Mesenchymal stem cell (in vitro differentiated cells and primary cell): ENCODE data around the gene RNFT2.

Experiments used
- DNase-seq: peaks from one replicate; pipeline ENCODE4 v3.0.0-alpha.2; 2013
- H2AFZ ChIP-seq: one replicate; pipeline ENCODE4 v1.6.1; 2013; ENCODE audit warnings: low read depth, mild to moderate bottlenecking, control low read depth, inconsistent platforms, low read length, moderate library complexity
- H2AK5ac ChIP-seq: 2 replicates; pipeline ENCODE4 v1.6.1; 2013; ENCODE audit warnings: low read length, moderate library complexity, mild to moderate bottlenecking, inconsistent platforms; ENCODE audit not compliant: severe bottlenecking
- H2BK120ac ChIP-seq: one replicate; pipeline ENCODE4 v1.6.1; 2013; ENCODE audit warnings: low read depth, mild to moderate bottlenecking, inconsistent platforms, low read length, moderate library complexity
- H2BK12ac ChIP-seq, 2 experiments: one replicate each; pipeline ENCODE4 v1.6.1; 2013; ENCODE audit warnings: inconsistent platforms in 2 of 2, low read length in 2 of 2, mild to moderate bottlenecking in 2 of 2, moderate library complexity in 2 of 2, control low read depth in 1 of 2
- H2BK15ac ChIP-seq: one replicate; pipeline ENCODE4 v1.6.1; 2013; ENCODE audit warnings: mild to moderate bottlenecking, low read depth, inconsistent platforms; ENCODE audit not compliant: poor library complexity, severe bottlenecking
- H2BK5ac ChIP-seq: 2 replicates; pipeline ENCODE4 v1.6.1; 2013; ENCODE audit warnings: low read depth, mild to moderate bottlenecking, low read length, control low read depth, inconsistent platforms; ENCODE audit not compliant: poor library complexity, severe bottlenecking
- H3K14ac ChIP-seq, 2 experiments: one replicate each; pipeline ENCODE4 v1.6.1; 2013; ENCODE audit warnings: inconsistent platforms in 2 of 2, low read length in 2 of 2, control low read depth in 1 of 2, mild to moderate bottlenecking in 1 of 2, moderate library complexity in 1 of 2
- H3K18ac ChIP-seq, 2 experiments: one replicate each; pipeline ENCODE4 v1.6.1; 2013; ENCODE audit warnings: inconsistent platforms in 2 of 2, low read length in 2 of 2, control low read depth in 1 of 2, low read depth in 1 of 2, mild to moderate bottlenecking in 1 of 2
- H3K23ac ChIP-seq, 2 experiments: one replicate each; pipeline ENCODE4 v1.6.1; 2013; ENCODE audit warnings: inconsistent platforms in 2 of 2, low read length in 2 of 2, mild to moderate bottlenecking in 2 of 2, moderate library complexity in 2 of 2, control low read depth in 1 of 2
- H3K27ac ChIP-seq: 2 replicates; pipeline ENCODE4 v1.5.1; 2013; ENCODE audit warnings: mild to moderate bottlenecking, moderate library complexity, low read length, control low read depth, inconsistent platforms; ENCODE audit not compliant: poor library complexity, severe bottlenecking
- H3K27me3 ChIP-seq, 2 experiments: 2 replicates each; pipeline versions ENCODE4 v1.6.1 to v1.7.0; 2013; ENCODE audit warnings: low read length in 2 of 2, mild to moderate bottlenecking in 2 of 2, moderate library complexity in 2 of 2, control low read depth in 1 of 2, inconsistent platforms in 1 of 2; ENCODE audit not compliant: control insufficient read depth in 1 of 2, insufficient read depth in 1 of 2
- H3K36me3 ChIP-seq, 2 experiments: 2 replicates each; pipeline versions ENCODE4 v1.6.1 to v1.7.0; 2013; ENCODE audit warnings: low read length in 2 of 2, control low read depth in 1 of 2, inconsistent platforms in 1 of 2, low read depth in 1 of 2, mild to moderate bottlenecking in 1 of 2; ENCODE audit not compliant: insufficient read depth in 2 of 2, control insufficient read depth in 1 of 2
- H3K4ac ChIP-seq, 2 experiments: one replicate each; pipeline ENCODE4 v1.6.1; 2013; ENCODE audit warnings: inconsistent platforms in 2 of 2, low read length in 2 of 2, mild to moderate bottlenecking in 2 of 2, moderate library complexity in 2 of 2, control low read depth in 1 of 2, low read depth in 1 of 2
- H3K4me1 ChIP-seq: 2 replicates; pipeline ENCODE4 v1.6.1; 2013; ENCODE audit warnings: low read depth, low read length, control low read depth; ENCODE audit not compliant: control insufficient read depth, insufficient read depth
- H3K4me2 ChIP-seq: 2 replicates; pipeline ENCODE4 v1.6.1; 2013; ENCODE audit warnings: low read length, mild to moderate bottlenecking, inconsistent platforms; ENCODE audit not compliant: poor library complexity, severe bottlenecking
- H3K4me3 ChIP-seq, 2 experiments: 2 replicates each; pipeline versions ENCODE4 v1.5.1 to v1.7.0; 2013; ENCODE audit warnings: low read length in 2 of 2, mild to moderate bottlenecking in 2 of 2, control low read depth in 1 of 2, low read depth in 1 of 2; ENCODE audit not compliant: insufficient read depth in 1 of 2
- H3K79me1 ChIP-seq: replicated peaks from 2 replicates; pipeline ENCODE4 v1.6.1; 2013; ENCODE audit warnings: mild to moderate bottlenecking, control low read depth, low read length, inconsistent platforms; ENCODE audit not compliant: poor library complexity, severe bottlenecking
- H3K9ac ChIP-seq: 2 replicates; pipeline ENCODE4 v1.7.0; 2013; ENCODE audit warnings: mild to moderate bottlenecking, low read length, moderate library complexity
- H3K9me3 ChIP-seq: 2 replicates; pipeline ENCODE4 v1.7.0; 2013; ENCODE audit warnings: mild to moderate bottlenecking, low read length; ENCODE audit not compliant: control insufficient read depth
- H4K8ac ChIP-seq: one replicate; pipeline ENCODE4 v1.6.1; 2013; ENCODE audit warnings: inconsistent platforms, mild to moderate bottlenecking, low read length, moderate library complexity
- H4K91ac ChIP-seq: one replicate; pipeline ENCODE4 v1.6.1; 2013; ENCODE audit warnings: mild to moderate bottlenecking, low read length, inconsistent platforms
- WGBS: methylation state at CpG from one replicate; pipeline ENCODE4 v1.1.7; 2013; ENCODE audit warnings: mixed read lengths; 5-methylcytosine and 5-hydroxymethylcytosine counted together

RNFT2 gene

GRCh38 chr12:116777245-116777644 lies 39.1 kb downstream of the RNFT2 start:
- H2BK120ac ChIP-seq: no peak overlapping the region
- H4K91ac ChIP-seq: no peak overlapping the region
- no peak overlapping the region for H2BK12ac ChIP-seq
- no peak overlapping the region for H2BK15ac ChIP-seq
- no peaks in the 10 kb centered on the region for H3K9me3 ChIP-seq
- H3K14ac ChIP-seq: no peak overlapping the region
- no peak overlapping the region for H3K27ac ChIP-seq
- no peak overlapping the region for H2AFZ ChIP-seq
- no peaks in the 10 kb centered on the region for H3K36me3 ChIP-seq
- H2AK5ac ChIP-seq: no peak overlapping the region
- no peak overlapping the region for H3K4ac ChIP-seq
- no peak overlapping the region for H3K4me2 ChIP-seq
- H3K27me3 ChIP-seq: no peaks in the 10 kb centered on the region
- no peak overlapping the region for H4K8ac ChIP-seq
- no peak for DNase-seq
- H3K4me3 ChIP-seq: no peak overlapping the region
- H2BK5ac ChIP-seq: no peak overlapping the region
- H3K4me1 ChIP-seq: no peaks in the 10 kb centered on the region
- H3K23ac ChIP-seq: no peak overlapping the region
- H3K18ac ChIP-seq: no peak overlapping the region
- H3K9ac ChIP-seq: no peak overlapping the region
- no CpG with 5 or more reads among the region's 1 CpG for WGBS
- H3K79me1 ChIP-seq: no peaks in the 10 kb centered on the region

- no peak overlapping the region for H3K27ac ChIP-seq
- no peak overlapping the region for H3K18ac ChIP-seq
- H3K36me3 ChIP-seq: no peaks in the 10 kb centered on the region
- no peak overlapping the region for H2BK15ac ChIP-seq
- WGBS: 91% methylated on average over 2 of the region's 2 CpGs
- no peaks in the 10 kb centered on the region for H3K9me3 ChIP-seq
- no peak overlapping the region for H3K4me3 ChIP-seq
- H3K27me3 ChIP-seq: no peaks in the 10 kb centered on the region
- DNase-seq: no peak
- no peak overlapping the region for H2BK120ac ChIP-seq
- no peak overlapping the region for H2BK5ac ChIP-seq
- H3K4me2 ChIP-seq: no peak overlapping the region
- no peaks in the 10 kb centered on the region for H3K79me1 ChIP-seq
- no peak overlapping the region for H2BK12ac ChIP-seq
- no peaks in the 10 kb centered on the region for H3K4me1 ChIP-seq
- no peak overlapping the region for H2AFZ ChIP-seq
- no peak overlapping the region for H3K14ac ChIP-seq
- H4K8ac ChIP-seq: no peak overlapping the region
- H3K9ac ChIP-seq: no peak overlapping the region
- H2AK5ac ChIP-seq: no peak overlapping the region
- no peak overlapping the region for H4K91ac ChIP-seq
- H3K23ac ChIP-seq: no peak overlapping the region
- no peak overlapping the region for H3K4ac ChIP-seq
Observed at GRCh38 chr12:116779597-116779996, 41.5 kb downstream of the RNFT2 start.

- Histone ChIP-seq H2BK5ac (no peak overlapping the region), H3K27me3 (no peaks in the 10 kb centered on the region), H3K4me3 (no peak overlapping the region), H4K91ac (no peak overlapping the region), H3K9me3 (no peaks in the 10 kb centered on the region), H3K79me1 (no peaks in the 10 kb centered on the region), H3K4me2 (no peak overlapping the region), H3K36me3 (no peaks in the 10 kb centered on the region), H3K4me1 (no peaks in the 10 kb centered on the region), H3K18ac (no peak overlapping the region), H2AK5ac (no peak overlapping the region), H3K14ac (no peak overlapping the region), H2BK12ac (no peak overlapping the region), H2AFZ (no peak overlapping the region), H3K9ac (no peak overlapping the region), H4K8ac (no peak overlapping the region), H3K23ac (no peak overlapping the region), H3K4ac (no peak overlapping the region), H2BK120ac (no peak overlapping the region), H2BK15ac (no peak overlapping the region), H3K27ac (no peak overlapping the region)
- WGBS: 50% methylated on average over 2 of the region's 4 CpGs
- DNase-seq: no peak
Observed at GRCh38 chr12:116780942-116781341, 42.8 kb downstream of the RNFT2 start.

GRCh38 chr12:116783525-116784237 lies 45.6 kb downstream of the RNFT2 start:
- WGBS: 90% methylated on average over 6 of the region's 6 CpGs
- H3K36me3 ChIP-seq: no peaks in the 10 kb centered on the region
- H3K4me2 ChIP-seq: no peak overlapping the region
- no peaks in the 10 kb centered on the region for H3K79me1 ChIP-seq
- H3K27ac ChIP-seq: no peak overlapping the region
- no peaks in the 10 kb centered on the region for H3K4me1 ChIP-seq
- H3K14ac ChIP-seq: no peak overlapping the region
- no peak overlapping the region for H4K91ac ChIP-seq
- peaks cover 3% of the 10 kb centered on the region for H3K9me3 ChIP-seq
- H2BK5ac ChIP-seq: no peak overlapping the region
- no peak overlapping the region for H3K23ac ChIP-seq
- H3K9ac ChIP-seq: no peak overlapping the region
- H3K27me3 ChIP-seq: no peaks in the 10 kb centered on the region
- H2AFZ ChIP-seq: no peak overlapping the region
- no peak overlapping the region for H3K18ac ChIP-seq
- no peak for DNase-seq
- H4K8ac ChIP-seq: no peak overlapping the region
- H3K4ac ChIP-seq: no peak overlapping the region
- H3K4me3 ChIP-seq: no peak overlapping the region
- no peak overlapping the region for H2BK120ac ChIP-seq
- no peak overlapping the region for H2AK5ac ChIP-seq
- no peak overlapping the region for H2BK15ac ChIP-seq
- no peak overlapping the region for H2BK12ac ChIP-seq
